Tongue (tissue), 2 donors: ENCODE measurements around the gene CUL1. TPM values are rescaled to one million over a fixed set of nuclear protein-coding genes. Genes with fewer than 3 reads are reported as not detected.
"Not testable (repeated sequence)": the region's sequence is repeated elsewhere in the genome, so short reads cannot be mapped to it uniquely, and the experiment has no call there.

Source experiments
- DNase-seq: peaks from one replicate; pipeline ENCODE4 v3.0.0-alpha.2; 2015
- total RNA-seq: library from RNA; depleted of rRNA; stranded (reverse); fragments of >200 nt; gene quantifications from one replicate; pipeline ENCODE4 v1.2.3, GENCODE V29; 2014

Gene CUL1
- total RNA-seq, 1 donor from 2014 or later: 64.5 TPM

GRCh38 chr7:148697256-148698006 is 1.3 kb upstream of the CUL1 start:
- peak; percentile 42 for DNase-seq

GRCh38 chr7:148698007-148698396 is 701 bp upstream of the CUL1 start:
- DNase-seq: peak; percentile 34

GRCh38 chr7:148699024-148699781 is 500 bp downstream of the CUL1 start:
- peak; percentile 66 for DNase-seq

GRCh38 chr7:148699782-148700629 is 1.3 kb downstream of the CUL1 start:
- peak; percentile 49 for DNase-seq

- peak; percentile 62 for DNase-seq
Measured at GRCh38 chr7:148700661-148701064, 2.0 kb downstream of the CUL1 start.

GRCh38 chr7:148701414-148701813 is 2.7 kb downstream of the CUL1 start:
- no peak for DNase-seq

- DNase-seq: no peak
Measured at GRCh38 chr7:148702876-148703670, 4.4 kb downstream of the CUL1 start.

- not testable (repeated sequence) for DNase-seq
Measured at GRCh38 chr7:148703671-148703962, 4.9 kb downstream of the CUL1 start.

GRCh38 chr7:148704189-148704588 is 5.5 kb downstream of the CUL1 start:
- DNase-seq: no peak

GRCh38 chr7:148704970-148705369 is 6.3 kb downstream of the CUL1 start:
- no peak for DNase-seq

GRCh38 chr7:148706368-148706767 is 7.7 kb downstream of the CUL1 start:
- no peak for DNase-seq

GRCh38 chr7:148708026-148708885 is 9.6 kb downstream of the CUL1 start:
- DNase-seq: no peak

GRCh38 chr7:148709014-148709413 is 10.3 kb downstream of the CUL1 start:
- DNase-seq: peak; percentile 36

GRCh38 chr7:148710426-148710825 is 11.7 kb downstream of the CUL1 start:
- DNase-seq: not testable (repeated sequence)

GRCh38 chr7:148711191-148712102 is 12.7 kb downstream of the CUL1 start:
- DNase-seq: no peak

- DNase-seq: no peak
Measured at GRCh38 chr7:148712678-148713329, 14.1 kb downstream of the CUL1 start.

GRCh38 chr7:148714498-148714897 is 15.8 kb downstream of the CUL1 start:
- no peak for DNase-seq

- no peak for DNase-seq
Measured at GRCh38 chr7:148715027-148715426, 16.3 kb downstream of the CUL1 start.

- no peak for DNase-seq
Measured at GRCh38 chr7:148717266-148717793, 18.6 kb downstream of the CUL1 start.
